DND-41 (cell line): Measurements from ENCODE around the gene STAT4.

Experiments used
- EZH2 ChIP-seq: IDR thresholded peaks from 3 replicates; pipeline ENCODE4 v1.6.1; 2012; ENCODE audit warnings: borderline replicate concordance, low read depth, mild to moderate bottlenecking, moderate library complexity, low read length, inconsistent platforms; ENCODE audit not compliant: severe bottlenecking
- TF ChIP-seq, protein P1 (sequence below): IDR thresholded peaks from 2 replicates; pipeline ENCODE4 v1.5.1; 2012; ENCODE audit warnings: borderline replicate concordance, low read length, moderate library complexity, mild to moderate bottlenecking; ENCODE audit not compliant: poor library complexity, severe bottlenecking; ENCODE audit errors: extremely low read depth

DNA sequence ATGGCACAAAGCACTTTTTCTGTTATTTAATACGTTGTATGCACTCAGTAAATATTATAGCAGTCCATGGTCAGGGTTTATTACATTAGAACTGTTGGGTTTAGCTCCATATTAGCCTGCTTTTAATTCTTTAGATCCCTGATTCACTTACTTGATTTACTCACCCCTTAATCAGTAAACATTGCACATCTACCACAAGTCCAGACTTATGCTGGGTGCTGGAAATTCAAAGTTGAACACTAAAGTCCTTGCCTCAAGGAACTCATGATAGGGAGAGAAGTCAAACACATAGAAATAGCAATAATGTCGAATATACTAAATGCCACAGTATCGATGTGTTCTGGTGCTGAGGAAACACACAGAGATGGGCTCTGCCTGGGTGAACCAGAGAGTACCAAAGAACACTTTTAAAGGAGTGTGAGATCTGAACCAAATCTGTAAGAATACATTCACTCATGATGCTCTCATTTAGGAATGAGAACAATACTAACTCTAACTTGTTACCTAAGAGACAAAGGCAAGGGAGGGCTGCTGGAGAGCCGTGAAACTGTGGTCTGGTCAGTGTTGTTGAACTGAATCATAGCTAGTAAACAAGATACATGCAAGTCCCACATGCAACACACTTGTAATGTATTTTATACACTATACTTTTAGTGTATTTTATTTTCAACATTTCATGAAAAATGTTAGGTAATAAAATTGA lies 4.9 kb downstream of the STAT4 start:
- TF ChIP-seq, protein P1, sequence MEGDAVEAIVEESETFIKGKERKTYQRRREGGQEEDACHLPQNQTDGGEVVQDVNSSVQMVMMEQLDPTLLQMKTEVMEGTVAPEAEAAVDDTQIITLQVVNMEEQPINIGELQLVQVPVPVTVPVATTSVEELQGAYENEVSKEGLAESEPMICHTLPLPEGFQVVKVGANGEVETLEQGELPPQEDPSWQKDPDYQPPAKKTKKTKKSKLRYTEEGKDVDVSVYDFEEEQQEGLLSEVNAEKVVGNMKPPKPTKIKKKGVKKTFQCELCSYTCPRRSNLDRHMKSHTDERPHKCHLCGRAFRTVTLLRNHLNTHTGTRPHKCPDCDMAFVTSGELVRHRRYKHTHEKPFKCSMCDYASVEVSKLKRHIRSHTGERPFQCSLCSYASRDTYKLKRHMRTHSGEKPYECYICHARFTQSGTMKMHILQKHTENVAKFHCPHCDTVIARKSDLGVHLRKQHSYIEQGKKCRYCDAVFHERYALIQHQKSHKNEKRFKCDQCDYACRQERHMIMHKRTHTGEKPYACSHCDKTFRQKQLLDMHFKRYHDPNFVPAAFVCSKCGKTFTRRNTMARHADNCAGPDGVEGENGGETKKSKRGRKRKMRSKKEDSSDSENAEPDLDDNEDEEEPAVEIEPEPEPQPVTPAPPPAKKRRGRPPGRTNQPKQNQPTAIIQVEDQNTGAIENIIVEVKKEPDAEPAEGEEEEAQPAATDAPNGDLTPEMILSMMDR = no peak
- TF ChIP-seq EZH2 = no peak
